HL-60 (cell line): Measurements from ENCODE around the gene WDR5.

Source experiments
- POLR2AphosphoS5 ChIP-seq: IDR thresholded peaks from 2 replicates; pipeline ENCODE4 v1.6.1; 2012; ENCODE audit warnings: low read depth
- TF ChIP-seq, protein P1 (sequence below): IDR thresholded peaks from one replicate; pipeline ENCODE4 v1.5.1; 2011; ENCODE audit warnings: low read length, control low read depth, inconsistent platforms; ENCODE audit not compliant: insufficient read depth
- TF ChIP-seq, protein P2 (sequence below): IDR thresholded peaks from 2 replicates; pipeline ENCODE4 v1.6.1; 2012; ENCODE audit warnings: low read depth; ENCODE audit not compliant: insufficient replicate concordance

DNA sequence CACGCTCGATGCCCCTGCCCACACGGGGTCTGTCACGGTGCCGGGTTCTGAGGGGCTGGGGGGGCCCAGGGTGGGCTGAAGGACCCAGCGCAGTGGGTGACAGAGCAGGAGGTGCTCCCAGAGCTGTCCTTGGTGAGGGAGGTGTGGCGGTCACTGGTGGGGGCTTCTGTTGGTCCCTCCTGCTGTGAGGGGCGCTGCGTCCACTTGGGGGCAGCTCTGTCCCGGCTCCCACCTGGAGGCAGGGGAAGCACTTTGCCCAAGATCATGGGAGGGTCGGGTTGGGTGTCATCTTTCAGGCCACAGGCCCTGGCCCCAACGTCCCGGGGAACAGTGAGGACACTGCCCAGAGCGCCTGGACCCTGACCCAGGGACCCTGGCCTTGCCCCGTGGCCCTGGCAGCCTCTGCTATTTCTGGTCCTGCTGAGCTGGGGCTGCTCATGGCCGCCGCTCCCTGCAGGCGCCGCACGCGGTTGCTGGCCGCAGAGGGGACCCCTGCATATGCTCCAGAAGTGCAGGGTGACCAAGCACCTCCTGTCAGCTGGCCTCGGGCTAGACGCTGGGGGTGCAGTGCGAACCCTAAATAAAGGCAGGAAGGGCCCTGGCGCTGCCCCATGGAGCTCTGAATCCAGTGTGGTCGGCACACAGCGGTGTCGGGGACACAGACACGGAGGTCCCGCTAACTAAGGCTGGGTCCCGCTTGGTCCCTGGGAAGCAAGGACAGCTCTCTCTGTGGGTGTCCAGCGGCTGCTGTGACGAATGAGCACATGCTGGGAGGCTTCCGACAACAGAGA lies 40.1 kb downstream of the WDR5 start:
- no peak for TF ChIP-seq POLR2AphosphoS5
- TF ChIP-seq, protein P1, sequence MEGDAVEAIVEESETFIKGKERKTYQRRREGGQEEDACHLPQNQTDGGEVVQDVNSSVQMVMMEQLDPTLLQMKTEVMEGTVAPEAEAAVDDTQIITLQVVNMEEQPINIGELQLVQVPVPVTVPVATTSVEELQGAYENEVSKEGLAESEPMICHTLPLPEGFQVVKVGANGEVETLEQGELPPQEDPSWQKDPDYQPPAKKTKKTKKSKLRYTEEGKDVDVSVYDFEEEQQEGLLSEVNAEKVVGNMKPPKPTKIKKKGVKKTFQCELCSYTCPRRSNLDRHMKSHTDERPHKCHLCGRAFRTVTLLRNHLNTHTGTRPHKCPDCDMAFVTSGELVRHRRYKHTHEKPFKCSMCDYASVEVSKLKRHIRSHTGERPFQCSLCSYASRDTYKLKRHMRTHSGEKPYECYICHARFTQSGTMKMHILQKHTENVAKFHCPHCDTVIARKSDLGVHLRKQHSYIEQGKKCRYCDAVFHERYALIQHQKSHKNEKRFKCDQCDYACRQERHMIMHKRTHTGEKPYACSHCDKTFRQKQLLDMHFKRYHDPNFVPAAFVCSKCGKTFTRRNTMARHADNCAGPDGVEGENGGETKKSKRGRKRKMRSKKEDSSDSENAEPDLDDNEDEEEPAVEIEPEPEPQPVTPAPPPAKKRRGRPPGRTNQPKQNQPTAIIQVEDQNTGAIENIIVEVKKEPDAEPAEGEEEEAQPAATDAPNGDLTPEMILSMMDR = no peak
- TF ChIP-seq, protein P2, sequence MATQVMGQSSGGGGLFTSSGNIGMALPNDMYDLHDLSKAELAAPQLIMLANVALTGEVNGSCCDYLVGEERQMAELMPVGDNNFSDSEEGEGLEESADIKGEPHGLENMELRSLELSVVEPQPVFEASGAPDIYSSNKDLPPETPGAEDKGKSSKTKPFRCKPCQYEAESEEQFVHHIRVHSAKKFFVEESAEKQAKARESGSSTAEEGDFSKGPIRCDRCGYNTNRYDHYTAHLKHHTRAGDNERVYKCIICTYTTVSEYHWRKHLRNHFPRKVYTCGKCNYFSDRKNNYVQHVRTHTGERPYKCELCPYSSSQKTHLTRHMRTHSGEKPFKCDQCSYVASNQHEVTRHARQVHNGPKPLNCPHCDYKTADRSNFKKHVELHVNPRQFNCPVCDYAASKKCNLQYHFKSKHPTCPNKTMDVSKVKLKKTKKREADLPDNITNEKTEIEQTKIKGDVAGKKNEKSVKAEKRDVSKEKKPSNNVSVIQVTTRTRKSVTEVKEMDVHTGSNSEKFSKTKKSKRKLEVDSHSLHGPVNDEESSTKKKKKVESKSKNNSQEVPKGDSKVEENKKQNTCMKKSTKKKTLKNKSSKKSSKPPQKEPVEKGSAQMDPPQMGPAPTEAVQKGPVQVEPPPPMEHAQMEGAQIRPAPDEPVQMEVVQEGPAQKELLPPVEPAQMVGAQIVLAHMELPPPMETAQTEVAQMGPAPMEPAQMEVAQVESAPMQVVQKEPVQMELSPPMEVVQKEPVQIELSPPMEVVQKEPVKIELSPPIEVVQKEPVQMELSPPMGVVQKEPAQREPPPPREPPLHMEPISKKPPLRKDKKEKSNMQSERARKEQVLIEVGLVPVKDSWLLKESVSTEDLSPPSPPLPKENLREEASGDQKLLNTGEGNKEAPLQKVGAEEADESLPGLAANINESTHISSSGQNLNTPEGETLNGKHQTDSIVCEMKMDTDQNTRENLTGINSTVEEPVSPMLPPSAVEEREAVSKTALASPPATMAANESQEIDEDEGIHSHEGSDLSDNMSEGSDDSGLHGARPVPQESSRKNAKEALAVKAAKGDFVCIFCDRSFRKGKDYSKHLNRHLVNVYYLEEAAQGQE = no peak
